ENCODE results near the gene CIC.

CIC gene

DNA sequence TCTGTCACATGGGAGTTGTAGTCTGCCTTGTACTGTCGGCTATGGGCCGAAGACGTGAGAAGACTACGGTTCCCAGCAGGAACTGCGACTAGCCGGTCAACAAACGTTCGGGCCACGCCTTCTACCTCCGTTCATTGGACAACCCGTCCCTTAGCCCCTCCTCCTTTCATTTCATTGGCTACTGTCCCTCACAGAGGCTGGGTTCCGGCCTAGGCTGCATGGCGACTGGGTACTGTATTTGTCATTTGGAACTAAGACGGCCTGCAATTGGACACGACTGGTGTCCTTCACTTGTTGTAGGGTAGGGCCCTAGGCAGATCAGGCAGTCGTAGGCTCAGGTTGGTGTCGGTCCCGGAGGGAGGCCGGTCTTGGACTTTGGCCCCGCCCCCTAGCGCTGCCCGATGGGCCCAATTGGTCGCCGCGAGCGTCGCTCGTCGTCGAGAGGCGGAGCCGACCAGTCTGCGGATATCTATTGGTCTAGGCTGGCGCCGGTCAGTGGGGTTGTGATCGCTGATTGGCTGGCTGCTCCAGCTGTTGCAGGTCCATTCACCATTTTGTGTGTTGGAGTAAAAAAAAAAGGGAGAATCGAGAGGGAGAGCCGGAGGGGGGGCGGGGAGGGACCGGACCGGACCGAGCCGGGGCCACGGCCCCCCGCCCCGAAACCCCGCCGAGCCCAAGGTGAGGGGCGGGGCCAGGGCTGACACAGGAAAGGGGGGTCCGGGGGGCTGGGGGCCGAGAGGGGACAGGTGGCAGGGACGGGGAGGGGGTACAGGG lies at the start of gene CIC:
CIC (plus strand) TSS at position 549 of the 774 bp plus-strand sequence. CDS start 2,532 bp downstream, outside the sequence.
- H3K4me3 ChIP-seq (ENCODE audit: control insufficient read depth, low read depth, low read length): peak within 1 kb of the TSS; percentile 88
- TF ChIP-seq, protein P1, sequence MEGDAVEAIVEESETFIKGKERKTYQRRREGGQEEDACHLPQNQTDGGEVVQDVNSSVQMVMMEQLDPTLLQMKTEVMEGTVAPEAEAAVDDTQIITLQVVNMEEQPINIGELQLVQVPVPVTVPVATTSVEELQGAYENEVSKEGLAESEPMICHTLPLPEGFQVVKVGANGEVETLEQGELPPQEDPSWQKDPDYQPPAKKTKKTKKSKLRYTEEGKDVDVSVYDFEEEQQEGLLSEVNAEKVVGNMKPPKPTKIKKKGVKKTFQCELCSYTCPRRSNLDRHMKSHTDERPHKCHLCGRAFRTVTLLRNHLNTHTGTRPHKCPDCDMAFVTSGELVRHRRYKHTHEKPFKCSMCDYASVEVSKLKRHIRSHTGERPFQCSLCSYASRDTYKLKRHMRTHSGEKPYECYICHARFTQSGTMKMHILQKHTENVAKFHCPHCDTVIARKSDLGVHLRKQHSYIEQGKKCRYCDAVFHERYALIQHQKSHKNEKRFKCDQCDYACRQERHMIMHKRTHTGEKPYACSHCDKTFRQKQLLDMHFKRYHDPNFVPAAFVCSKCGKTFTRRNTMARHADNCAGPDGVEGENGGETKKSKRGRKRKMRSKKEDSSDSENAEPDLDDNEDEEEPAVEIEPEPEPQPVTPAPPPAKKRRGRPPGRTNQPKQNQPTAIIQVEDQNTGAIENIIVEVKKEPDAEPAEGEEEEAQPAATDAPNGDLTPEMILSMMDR (conservative IDR thresholded peaks at IDR 0.05; ENCODE audit: control insufficient read depth, insufficient read depth, low read depth, low read length): no peak
- peak; percentile 100 for DNase-seq (ENCODE audit: low read depth)

DNA sequence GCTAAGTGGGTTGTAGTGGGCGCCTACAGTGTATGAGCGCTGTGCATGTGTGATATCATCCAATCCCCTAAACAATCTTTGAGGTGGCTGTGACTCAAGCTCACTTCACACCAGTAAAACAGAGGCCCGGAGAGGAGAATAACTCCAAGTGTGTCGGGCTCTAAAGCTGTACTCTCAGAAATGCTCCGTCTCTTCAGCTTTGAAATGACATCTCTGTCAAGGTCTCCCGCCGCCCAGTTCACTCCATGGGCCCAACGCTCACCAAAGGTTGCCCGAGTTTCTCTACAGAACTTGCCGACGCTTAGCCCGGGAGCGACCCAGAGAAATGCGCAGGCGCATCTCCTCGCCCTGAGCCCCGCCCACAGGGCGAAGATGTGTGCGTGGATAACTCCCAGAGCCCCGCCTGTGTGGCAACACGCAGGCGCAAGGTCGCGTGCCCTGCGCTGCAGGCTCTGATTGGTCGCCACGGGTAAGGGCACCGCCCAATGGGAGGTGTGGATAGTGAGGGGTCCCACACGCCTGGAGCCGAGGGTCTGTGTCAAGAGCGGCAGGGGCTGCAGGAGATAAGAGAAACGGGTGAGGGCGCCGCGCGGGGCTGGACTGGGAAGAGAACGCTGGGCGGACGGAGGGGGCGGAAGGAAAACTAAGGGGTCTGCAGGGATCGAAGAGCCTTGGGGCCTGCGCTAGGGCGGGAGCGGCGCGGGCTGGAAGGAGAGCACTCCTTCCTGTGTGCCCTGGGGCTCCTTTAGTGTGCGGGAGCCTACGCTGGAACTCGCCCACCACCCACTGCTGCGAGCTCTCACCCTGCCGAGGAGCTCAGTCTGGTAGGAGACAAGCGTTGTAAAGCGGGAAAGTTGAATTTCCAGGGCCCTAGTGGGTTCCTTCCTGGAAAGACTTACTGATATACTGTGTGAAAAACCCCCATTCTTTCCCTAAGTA lies 49.0 kb upstream of the CIC start, which contains the start of gene ZNF526:
ZNF526 (plus strand) TSS at position 501 of the 939 bp plus-strand sequence. CDS start 4,092 bp downstream, outside the sequence.
- peak; percentile 96 for DNase-seq (ENCODE audit: low read depth)
- TF ChIP-seq, protein P1 (conservative IDR thresholded peaks at IDR 0.05; ENCODE audit: control insufficient read depth, insufficient read depth, low read depth, low read length): no peak
- H3K4me3 ChIP-seq (ENCODE audit: control insufficient read depth, low read depth, low read length): peak within 1 kb of the TSS; percentile 97

DNA sequence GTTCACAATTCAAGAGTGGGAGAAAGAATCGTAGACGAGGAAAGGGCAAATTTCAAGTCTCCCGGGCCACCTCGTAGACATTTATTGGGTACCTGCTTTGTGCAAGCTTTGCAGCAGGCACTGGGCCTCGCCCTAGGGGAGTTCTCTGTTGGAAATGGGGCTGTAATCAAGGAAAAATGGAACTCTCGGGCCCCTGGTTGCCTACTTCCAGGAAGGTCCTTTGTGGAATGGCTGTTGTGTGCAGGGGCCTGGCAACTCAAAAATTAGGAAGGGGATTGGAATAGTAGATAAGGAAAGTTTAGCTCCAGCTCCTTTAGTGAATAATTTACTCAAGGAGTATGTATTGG lies 48.3 kb upstream of the CIC start:
- TF ChIP-seq, protein P1 (conservative IDR thresholded peaks at IDR 0.05; ENCODE audit: control insufficient read depth, insufficient read depth, low read depth, low read length): no peak
- no peak for DNase-seq (ENCODE audit: low read depth)
- H3K4me3 ChIP-seq (ENCODE audit: control insufficient read depth, low read depth, low read length): peak overlapping the region; percentile 97

DNA sequence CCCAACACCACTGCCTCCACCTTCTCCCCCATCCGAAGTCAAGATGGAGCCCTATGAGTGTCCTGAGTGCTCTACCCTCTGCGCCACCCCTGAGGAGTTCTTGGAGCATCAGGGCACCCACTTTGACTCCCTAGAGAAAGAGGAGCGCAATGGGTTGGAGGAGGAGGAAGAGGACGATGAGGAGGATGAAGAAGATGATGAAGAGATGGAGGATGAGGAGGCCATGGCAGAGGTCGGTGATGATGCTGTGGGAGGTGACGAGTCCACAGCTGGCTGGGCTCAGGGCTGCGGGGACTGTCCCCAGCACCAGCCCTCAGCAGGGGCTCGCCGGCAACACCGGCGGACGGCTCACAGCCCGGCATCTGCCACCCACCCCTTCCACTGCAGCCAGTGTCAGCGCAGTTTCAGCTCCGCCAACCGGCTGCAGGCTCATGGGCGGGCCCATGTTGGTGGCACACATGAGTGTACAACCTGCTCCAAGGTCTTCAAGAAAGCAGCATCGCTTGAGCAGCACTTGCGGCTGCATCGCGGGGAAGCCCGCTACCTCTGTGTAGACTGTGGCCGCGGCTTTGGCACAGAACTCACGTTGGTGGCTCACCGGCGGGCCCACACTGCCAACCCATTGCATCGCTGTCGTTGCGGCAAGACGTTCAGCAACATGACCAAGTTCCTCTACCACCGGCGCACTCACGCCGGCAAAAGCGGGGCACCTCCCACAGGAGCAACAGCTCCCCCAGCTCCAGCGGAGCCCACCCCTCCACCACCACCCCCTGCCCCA lies 43.9 kb upstream of the CIC start:
- DNase-seq (ENCODE audit: low read depth): no peak
- H3K4me3 ChIP-seq (ENCODE audit: control insufficient read depth, low read depth, low read length): no peak overlapping the region

DNA sequence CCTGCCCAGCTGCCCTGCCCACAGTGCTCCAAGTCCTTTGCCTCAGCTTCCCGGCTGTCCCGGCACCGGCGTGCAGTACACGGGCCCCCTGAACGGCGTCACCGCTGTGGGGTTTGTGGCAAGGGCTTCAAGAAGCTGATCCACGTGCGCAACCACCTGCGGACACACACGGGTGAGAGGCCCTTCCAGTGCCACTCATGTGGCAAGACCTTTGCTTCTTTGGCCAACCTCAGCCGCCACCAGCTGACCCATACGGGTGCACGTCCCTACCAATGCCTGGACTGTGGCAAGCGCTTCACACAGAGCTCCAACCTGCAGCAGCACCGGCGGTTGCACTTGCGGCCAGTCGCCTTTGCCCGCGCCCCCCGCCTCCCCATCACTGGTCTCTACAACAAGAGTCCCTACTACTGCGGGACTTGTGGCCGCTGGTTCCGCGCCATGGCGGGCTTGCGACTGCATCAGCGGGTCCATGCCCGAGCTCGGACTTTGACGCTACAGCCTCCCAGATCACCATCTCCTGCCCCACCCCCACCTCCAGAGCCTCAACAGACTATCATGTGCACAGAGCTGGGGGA lies 43.2 kb upstream of the CIC start:
- no peak for DNase-seq (ENCODE audit: low read depth)
- TF ChIP-seq, protein P1 (conservative IDR thresholded peaks at IDR 0.05; ENCODE audit: control insufficient read depth, insufficient read depth, low read depth, low read length): no peak

More for the DNA sequence above, 43.9 kb upstream of the CIC start:
- TF ChIP-seq, protein P1 (conservative IDR thresholded peaks at IDR 0.05; ENCODE audit: control insufficient read depth, insufficient read depth, low read depth, low read length): no peak

DNA sequence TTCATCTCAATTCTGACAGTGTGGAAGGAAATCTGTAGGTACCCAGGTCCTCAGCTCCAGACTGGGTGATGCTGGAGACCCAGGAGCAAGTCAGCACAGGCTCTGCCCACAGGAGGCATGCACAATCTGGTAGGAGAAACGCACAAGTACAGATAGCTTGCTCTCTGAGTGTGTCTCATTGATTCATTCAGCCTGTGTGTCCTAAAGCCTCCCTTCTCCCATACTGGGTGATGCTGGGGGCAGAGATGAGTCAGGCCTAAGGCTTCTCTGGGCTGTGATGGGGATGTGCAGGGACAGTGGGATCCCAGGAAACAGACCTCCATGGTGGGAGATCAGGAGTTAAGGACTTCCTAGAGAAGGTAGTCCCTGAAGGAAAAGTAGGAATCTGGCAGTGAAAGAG lies 42.2 kb upstream of the CIC start:
- peak; percentile 45 for DNase-seq (ENCODE audit: low read depth)
- TF ChIP-seq, protein P1 (conservative IDR thresholded peaks at IDR 0.05; ENCODE audit: control insufficient read depth, insufficient read depth, low read depth, low read length): no peak
- H3K4me3 ChIP-seq (ENCODE audit: control insufficient read depth, low read depth, low read length): no peak overlapping the region

More for the DNA sequence above, 43.2 kb upstream of the CIC start:
- H3K4me3 ChIP-seq (ENCODE audit: control insufficient read depth, low read depth, low read length): no peak overlapping the region

All from fibroblast of mammary gland (primary cell).